Cardiac muscle cell (in vitro differentiated cells and primary cell): Measurements from ENCODE around the gene TRMT11. TPM values are rescaled to one million over a fixed set of nuclear protein-coding genes. Genes with fewer than 3 reads are reported as not detected.
"Not testable (repeated sequence)": the region's sequence is repeated elsewhere in the genome, so short reads cannot be mapped to it uniquely, and the experiment has no call there.

Experiments used
- DNase-seq, 2 donors: peaks; one replicate each; pipeline versions ENCODE4 v3.0.0 to v3.0.0-alpha.2; 2010 to 2017; ENCODE audit warnings: low read depth in 1 of 2, low spot score in 1 of 2
- H3K27ac ChIP-seq: fragments of 200-600 bp; sonication (generic); 2 replicates; pipeline ENCODE4 v1.5.1; 2016
- H3K27me3 ChIP-seq: fragments of 200-600 bp; sonication (generic); 2 replicates; pipeline ENCODE4 v1.6.0; 2016; ENCODE audit warnings: control low read depth
- H3K36me3 ChIP-seq: fragments of 200-600 bp; sonication (generic); 2 replicates; pipeline ENCODE4 v1.5.1; 2016; ENCODE audit warnings: control low read depth
- H3K4me1 ChIP-seq: fragments of 200-600 bp; sonication (generic); 2 replicates; pipeline ENCODE4 v1.8.1; 2017; ENCODE audit warnings: low read depth, mild to moderate bottlenecking, mixed run types
- H3K4me3 ChIP-seq: fragments of 200-600 bp; sonication (generic); 2 replicates; pipeline ENCODE4 v1.5.1; 2016; ENCODE audit warnings: mild to moderate bottlenecking
- H3K9me3 ChIP-seq: fragments of 200-600 bp; sonication (generic); 2 replicates; pipeline ENCODE4 v1.5.1; 2017; ENCODE audit warnings: low read depth, mild to moderate bottlenecking, control low read depth
- polyA plus RNA-seq: library from polyadenylated mRNA; unstranded; fragments of >200 nt; fragmentation: Nextera tagmentation; extraction: Ambion mirVana; gene quantifications from 2 replicates; pipeline ENCODE4 v1.2.1, GENCODE V29; 2016
- total RNA-seq: library from RNA; depleted of rRNA; stranded (reverse); fragments of >200 nt; gene quantifications from 2 replicates; pipeline ENCODE4 v1.2.3, GENCODE V29; 2016
- TF ChIP-seq, protein P1 (sequence below): IDR thresholded peaks from 2 replicates; pipeline ENCODE4 v1.5.1; 2012; ENCODE audit warnings: low read depth, mild to moderate bottlenecking, low read length

Gene TRMT11
- total and polyA plus RNA-seq, 2 experiments from 2014 or later = 46.5 to 68.6 TPM

- H3K9me3 ChIP-seq = no peaks in the 10 kb centered on the region
- H3K27ac ChIP-seq = no peak overlapping the region
- TF ChIP-seq, protein P1, sequence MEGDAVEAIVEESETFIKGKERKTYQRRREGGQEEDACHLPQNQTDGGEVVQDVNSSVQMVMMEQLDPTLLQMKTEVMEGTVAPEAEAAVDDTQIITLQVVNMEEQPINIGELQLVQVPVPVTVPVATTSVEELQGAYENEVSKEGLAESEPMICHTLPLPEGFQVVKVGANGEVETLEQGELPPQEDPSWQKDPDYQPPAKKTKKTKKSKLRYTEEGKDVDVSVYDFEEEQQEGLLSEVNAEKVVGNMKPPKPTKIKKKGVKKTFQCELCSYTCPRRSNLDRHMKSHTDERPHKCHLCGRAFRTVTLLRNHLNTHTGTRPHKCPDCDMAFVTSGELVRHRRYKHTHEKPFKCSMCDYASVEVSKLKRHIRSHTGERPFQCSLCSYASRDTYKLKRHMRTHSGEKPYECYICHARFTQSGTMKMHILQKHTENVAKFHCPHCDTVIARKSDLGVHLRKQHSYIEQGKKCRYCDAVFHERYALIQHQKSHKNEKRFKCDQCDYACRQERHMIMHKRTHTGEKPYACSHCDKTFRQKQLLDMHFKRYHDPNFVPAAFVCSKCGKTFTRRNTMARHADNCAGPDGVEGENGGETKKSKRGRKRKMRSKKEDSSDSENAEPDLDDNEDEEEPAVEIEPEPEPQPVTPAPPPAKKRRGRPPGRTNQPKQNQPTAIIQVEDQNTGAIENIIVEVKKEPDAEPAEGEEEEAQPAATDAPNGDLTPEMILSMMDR = no peak
- no peaks in the 10 kb centered on the region for H3K27me3 ChIP-seq
- H3K36me3 ChIP-seq = peaks cover 13% of the 10 kb centered on the region
- no peak overlapping the region for H3K4me3 ChIP-seq
- DNase-seq = no peak
- peaks cover 8% of the 10 kb centered on the region for H3K4me1 ChIP-seq
Observed at GRCh38 chr6:125966569-125966968, 19.8 kb upstream of the TRMT11 start.

DNA sequence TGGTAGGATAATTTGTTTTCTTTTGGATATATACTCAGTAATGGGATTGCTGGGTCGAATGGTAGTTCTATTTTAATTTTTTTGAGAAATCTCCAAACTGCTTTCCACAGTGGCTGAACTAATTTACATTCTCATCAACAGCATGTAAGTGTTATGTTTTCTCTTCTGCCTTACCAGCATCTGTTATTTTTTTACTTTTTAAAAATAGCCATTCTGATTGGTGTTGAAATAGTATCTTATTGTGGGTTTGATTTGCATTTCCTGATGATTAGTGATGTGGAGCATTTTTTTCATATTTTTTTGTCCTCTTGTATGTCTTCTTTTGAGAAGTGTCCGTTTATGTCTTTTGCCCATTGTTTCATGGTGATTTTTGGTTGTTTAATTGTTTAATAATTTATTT, 17.8 kb upstream of the TRMT11 start:
- TF ChIP-seq, protein P1 = no peak
- no peaks in the 10 kb centered on the region for H3K27me3 ChIP-seq

GRCh38 chr6:125970760-125971159, 15.6 kb upstream of the TRMT11 start:
- Histone ChIP-seq H3K27me3 (no peaks in the 10 kb centered on the region), H3K4me3 (no peak overlapping the region), H3K36me3 (peaks cover 19% of the 10 kb centered on the region), H3K27ac (no peak overlapping the region), H3K4me1 (no peaks in the 10 kb centered on the region), H3K9me3 (no peaks in the 10 kb centered on the region)
- no peak for DNase-seq
- TF ChIP-seq, protein P1 = no peak

More for the DNA sequence above, 17.8 kb upstream of the TRMT11 start:
- no peak overlapping the region for H3K27ac ChIP-seq
- H3K4me3 ChIP-seq = no peak overlapping the region
- no peaks in the 10 kb centered on the region for H3K4me1 ChIP-seq
- no peak for DNase-seq
- H3K9me3 ChIP-seq = no peaks in the 10 kb centered on the region
- peaks cover 13% of the 10 kb centered on the region for H3K36me3 ChIP-seq

- H3K27me3 ChIP-seq, H3K4me1 ChIP-seq, H3K9me3 ChIP-seq, H3K4me3 ChIP-seq, H3K27ac ChIP-seq, DNase-seq: not testable (repeated sequence)
- peaks cover 12% of the 10 kb centered on the region for H3K36me3 ChIP-seq
Observed at GRCh38 chr6:125972478-125972877, 13.9 kb upstream of the TRMT11 start.

DNA sequence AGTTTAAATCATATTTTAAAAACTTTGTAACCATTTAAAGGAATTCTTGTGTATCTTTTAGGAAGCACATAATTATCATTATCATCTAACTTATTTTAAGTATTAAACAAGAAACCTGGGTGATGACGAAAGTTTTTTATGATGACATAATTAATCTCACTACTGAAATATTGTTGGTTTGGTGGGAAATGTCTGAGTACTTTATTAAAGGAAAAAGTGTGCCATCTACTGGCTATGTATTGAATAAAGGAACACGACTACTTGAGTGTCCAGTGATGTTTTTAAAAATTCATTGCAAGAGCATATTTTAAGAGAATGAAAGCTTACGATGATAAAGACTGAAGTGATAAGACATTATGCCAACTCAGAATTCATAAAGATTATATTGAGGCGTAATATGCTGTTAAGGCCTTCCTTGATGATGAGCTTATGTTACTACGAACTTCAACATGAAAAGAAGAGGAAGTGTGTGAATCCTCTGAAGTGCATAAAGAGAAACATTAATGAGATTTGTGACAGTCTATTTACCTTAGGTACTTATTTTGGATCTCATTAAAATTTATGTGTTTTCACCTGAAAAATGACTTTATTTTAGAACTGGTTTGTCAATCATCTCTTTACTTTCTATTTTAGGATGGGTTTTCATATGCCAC, 12.0 kb upstream of the TRMT11 start:
- H3K27me3 ChIP-seq = no peaks in the 10 kb centered on the region
- H3K9me3 ChIP-seq = no peaks in the 10 kb centered on the region
- peak; percentile 57 to 81 for DNase-seq
- no peak overlapping the region for H3K27ac ChIP-seq
- no peak overlapping the region for H3K4me3 ChIP-seq
- H3K36me3 ChIP-seq = peaks cover 6% of the 10 kb centered on the region
- H3K4me1 ChIP-seq = no peaks in the 10 kb centered on the region
- TF ChIP-seq, protein P1 = peak; percentile 55

DNA sequence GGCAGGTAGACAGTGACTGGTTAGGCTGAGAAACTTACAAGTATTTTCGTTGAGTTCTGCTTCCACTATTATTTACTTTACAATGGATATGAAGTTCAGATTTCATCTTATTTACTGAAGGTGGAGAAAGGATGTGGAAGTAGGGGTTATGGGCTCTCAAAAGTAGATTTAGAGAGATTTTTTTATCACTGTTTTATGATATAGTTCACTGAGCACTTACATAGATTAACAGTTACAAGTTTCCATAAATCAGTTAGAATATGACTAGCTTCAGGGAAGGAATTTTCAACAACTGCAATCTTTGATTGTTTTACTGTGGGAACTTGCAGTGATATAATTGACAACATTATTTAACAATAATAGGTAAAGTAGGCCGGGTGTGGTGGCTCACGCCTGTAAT, 7.2 kb upstream of the TRMT11 start:
- no peaks in the 10 kb centered on the region for H3K27me3 ChIP-seq
- no peak overlapping the region for H3K27ac ChIP-seq
- DNase-seq = no peak
- no peak overlapping the region for H3K4me3 ChIP-seq
- no peaks in the 10 kb centered on the region for H3K4me1 ChIP-seq
- TF ChIP-seq, protein P1 = no peak
- peaks cover 6% of the 10 kb centered on the region for H3K36me3 ChIP-seq
- no peaks in the 10 kb centered on the region for H3K9me3 ChIP-seq
